Inferior parietal cortex (tissue), 1 donor: ENCODE measurements around the gene ATOSA.

Source experiments
- DNase-seq: peaks from one replicate; pipeline ENCODE4 v3.0.0-alpha.2; 2016; ENCODE audit errors: extremely low spot score

The ATOSA gene

DNA sequence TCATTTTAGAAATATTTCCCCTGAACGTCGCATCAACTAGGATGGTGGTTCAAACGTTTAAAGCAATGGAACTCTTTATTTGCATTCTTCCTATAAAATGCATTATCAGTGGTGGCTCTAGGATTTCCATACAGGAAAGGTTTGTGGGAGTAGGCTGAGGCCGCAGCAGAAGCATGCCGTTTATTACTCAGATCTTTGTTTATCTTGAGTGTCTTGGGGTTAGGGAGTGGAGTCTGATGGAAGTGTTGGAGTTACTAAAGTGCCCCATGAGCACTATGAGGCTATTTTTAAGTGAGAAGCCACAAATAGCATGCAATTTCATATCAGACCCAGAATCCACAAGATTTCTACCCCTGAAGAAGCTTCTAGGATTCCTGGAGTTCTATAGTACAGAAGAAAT, 26.2 kb downstream of the ATOSA start:
- DNase-seq: no peak

GRCh38 chr15:52652286-52652685, 26.9 kb downstream of the ATOSA start:
- DNase-seq: no peak

DNA sequence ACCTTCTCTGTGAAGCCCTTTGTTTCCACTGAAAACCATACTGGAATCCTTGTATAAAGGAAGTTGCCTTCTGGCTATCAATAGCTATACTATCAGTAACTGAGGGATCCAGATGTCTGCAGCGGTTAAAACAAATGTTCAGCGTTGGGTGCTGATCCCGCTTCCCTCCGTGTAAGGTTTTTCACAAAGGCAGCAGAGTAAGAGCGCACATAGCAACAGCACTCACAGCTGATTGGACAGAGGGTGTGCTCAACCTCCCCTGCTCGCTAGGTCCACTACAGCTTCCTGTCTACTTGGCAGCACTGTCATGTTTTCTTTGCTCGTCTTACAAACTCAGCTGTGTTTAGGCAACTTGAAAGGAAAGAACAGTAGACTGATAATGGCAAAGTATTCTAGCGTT, 27.3 kb downstream of the ATOSA start:
- DNase-seq: peak; percentile 79

- DNase-seq: no peak
Observed at GRCh38 chr15:52651114-52651513, 28.1 kb downstream of the ATOSA start.

GRCh38 chr15:52649686-52650085, 29.5 kb downstream of the ATOSA start:
- DNase-seq: no peak

DNA sequence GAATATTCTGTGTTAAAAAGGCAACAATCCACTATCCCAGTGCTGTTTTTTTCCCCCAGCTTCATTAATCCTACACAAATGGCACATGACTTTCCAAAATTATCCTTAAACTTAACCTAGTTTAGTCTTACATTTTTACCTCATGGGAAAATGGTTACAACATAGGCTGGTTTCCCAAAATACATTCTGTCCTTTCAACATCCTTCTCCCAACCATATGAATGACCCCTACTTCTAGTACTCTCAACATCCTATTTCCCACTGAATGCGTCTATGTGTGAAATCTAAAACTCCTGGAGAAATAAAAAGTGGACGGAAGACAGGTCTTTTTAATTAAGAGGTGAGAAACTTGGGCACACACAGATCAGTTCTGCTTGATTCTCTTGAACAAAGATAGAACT, 33.3 kb downstream of the ATOSA start:
- no peak for DNase-seq

DNA sequence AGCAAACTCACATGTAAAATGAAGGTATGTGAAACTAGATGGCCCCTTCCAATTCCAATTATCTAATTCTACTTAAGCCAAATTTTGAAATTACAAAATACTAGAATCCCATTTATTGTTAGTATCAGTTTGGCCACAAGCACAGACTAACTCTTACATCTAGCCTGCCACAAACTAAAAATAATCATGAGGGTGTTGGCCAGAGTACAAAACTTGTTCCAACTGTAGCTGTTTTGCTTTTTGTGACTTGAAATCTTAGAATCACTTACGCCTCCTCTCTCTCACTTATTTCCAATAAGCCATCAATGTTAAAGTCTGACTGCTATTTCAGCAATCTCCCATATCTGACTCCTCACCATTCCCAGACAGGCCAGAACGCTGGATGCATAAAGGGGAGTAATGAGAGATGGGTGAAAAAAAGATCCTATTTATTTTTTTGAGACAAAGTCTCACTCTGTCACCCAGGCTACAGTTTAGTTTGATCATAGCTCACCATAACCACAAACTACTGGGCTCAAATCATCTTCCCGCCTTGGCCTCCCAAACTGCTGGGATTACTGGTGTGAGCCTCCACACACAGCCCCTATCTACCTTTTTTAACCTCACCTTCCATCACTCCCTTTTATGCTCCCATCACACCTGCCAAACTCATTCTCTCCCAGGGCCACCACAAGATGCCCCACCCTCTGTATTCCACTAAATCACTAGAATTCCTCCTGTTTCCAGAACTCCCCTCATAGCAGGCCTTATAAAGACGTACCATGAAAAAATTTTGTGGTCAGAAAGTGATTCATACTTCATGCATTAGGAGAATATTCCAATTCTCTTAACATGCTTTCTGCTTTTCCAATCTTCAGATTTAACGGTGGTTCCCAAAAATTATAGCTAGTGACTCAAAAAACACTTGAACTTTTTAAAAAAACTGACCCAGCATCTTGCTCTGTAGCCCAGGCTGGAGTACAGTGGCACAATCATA, 36.5 kb downstream of the ATOSA start:
- DNase-seq: no peak

DNA sequence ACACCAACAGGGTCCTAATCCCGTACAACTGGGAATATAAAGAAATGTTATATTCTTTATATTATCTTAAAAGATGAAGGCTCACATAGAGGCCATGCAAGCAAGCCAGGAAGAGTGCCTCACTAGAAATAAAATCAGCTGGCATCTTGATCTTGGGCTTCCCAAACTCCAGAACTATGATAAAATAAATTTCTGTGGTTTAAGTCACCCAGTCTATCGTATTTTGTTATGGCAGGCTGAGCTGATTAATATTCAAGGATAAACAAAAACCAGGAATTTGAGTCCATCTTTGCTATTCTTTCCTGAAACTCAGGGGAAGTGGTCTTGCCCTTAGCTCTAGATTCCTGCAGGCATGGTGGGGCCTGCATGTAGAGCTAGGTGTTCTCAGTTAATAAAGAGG, 42.7 kb downstream of the ATOSA start:
- DNase-seq: no peak

GRCh38 chr15:52635908-52636307, 43.3 kb downstream of the ATOSA start:
- no peak for DNase-seq
